Loucy (cell line): ENCODE data around the gene CIDEA.

ENCODE experiments used
- H2AFZ ChIP-seq: fragments of 200-600 bp; sonication (generic); 2 replicates; pipeline ENCODE4 v1.6.0; 2016; ENCODE audit warnings: antibody characterized with exemption, mild to moderate bottlenecking, low read length, moderate library complexity
- H3F3A ChIP-seq: fragments of 200-600 bp; 2 replicates; pipeline ENCODE4 v1.6.0; 2016; ENCODE audit warnings: antibody characterized with exemption, low read depth, mild to moderate bottlenecking
- H3K27me3 ChIP-seq: fragments of 200-600 bp; sonication (generic); 2 replicates; pipeline ENCODE4 v1.6.1; 2014; ENCODE audit warnings: low read length, mild to moderate bottlenecking; ENCODE audit not compliant: insufficient read depth, poor library complexity, severe bottlenecking
- H3K36me3 ChIP-seq: fragments of 200-600 bp; sonication (generic); 2 replicates; pipeline ENCODE4 v1.6.1; 2016; ENCODE audit warnings: low read length; ENCODE audit not compliant: insufficient read depth
- H3K4me1 ChIP-seq: fragments of 200-600 bp; sonication (generic); 2 replicates; pipeline ENCODE4 v1.5.1; 2014; ENCODE audit warnings: low read length, mild to moderate bottlenecking; ENCODE audit not compliant: insufficient read depth, poor library complexity, severe bottlenecking
- H3K4me2 ChIP-seq: fragments of 200-600 bp; sonication (generic); 2 replicates; pipeline ENCODE4 v1.6.0; 2014; ENCODE audit warnings: antibody characterized with exemption, low read length, low read depth, mild to moderate bottlenecking; ENCODE audit not compliant: poor library complexity, severe bottlenecking
- H3K4me3 ChIP-seq: fragments of 200-600 bp; sonication (generic); 2 replicates; pipeline ENCODE4 v1.5.1; 2014; ENCODE audit warnings: low read length, mild to moderate bottlenecking, mixed read lengths; ENCODE audit not compliant: poor library complexity, severe bottlenecking
- H3K79me2 ChIP-seq: fragments of 200-600 bp; sonication (generic); 2 replicates; pipeline ENCODE4 v1.6.1; 2014; ENCODE audit warnings: low read length; ENCODE audit not compliant: insufficient read depth
- H3K9ac ChIP-seq: fragments of 200-600 bp; sonication (generic); 2 replicates; pipeline ENCODE4 v1.6.0; 2014; ENCODE audit warnings: mild to moderate bottlenecking, low read depth, low read length, moderate library complexity; ENCODE audit not compliant: poor library complexity, severe bottlenecking
- H3K9me2 ChIP-seq: fragments of 200-600 bp; sonication (generic); replicated peaks from 2 replicates; pipeline ENCODE4 v1.6.1; 2016; ENCODE audit warnings: low read depth, low read length, mixed read lengths
- H3K9me3 ChIP-seq: fragments of 200-600 bp; sonication (generic); 2 replicates; pipeline ENCODE4 v1.6.1; 2014; ENCODE audit warnings: mild to moderate bottlenecking, antibody characterized with exemption, low read length, low read depth; ENCODE audit not compliant: insufficient read depth
- H4K20me1 ChIP-seq: fragments of 200-600 bp; sonication (generic); 2 replicates; pipeline ENCODE4 v1.6.0; 2014; ENCODE audit warnings: antibody characterized with exemption, low read length, mild to moderate bottlenecking; ENCODE audit not compliant: insufficient read depth, poor library complexity, severe bottlenecking
- EZH2phosphoT487 ChIP-seq: fragments of 200-600 bp; IDR thresholded peaks from 2 replicates; pipeline ENCODE4 v1.6.1; 2018; ENCODE audit warnings: antibody characterized with exemption, mild to moderate bottlenecking, moderate library complexity, borderline replicate concordance
- TF ChIP-seq, protein P1 (sequence below): fragments of 200-600 bp; sonication (generic); conservative IDR thresholded peaks from 2 replicates; pipeline ENCODE4 v1.5.1; 2014; ENCODE audit warnings: mild to moderate bottlenecking, antibody characterized with exemption, low read length

The CIDEA gene

GRCh38 chr18:12278741-12279682, 24.9 kb downstream of the CIDEA start:
- H3K79me2 ChIP-seq, result no peaks in the 10 kb centered on the region
- no peaks in the 10 kb centered on the region for H3K27me3 ChIP-seq
- H3K36me3 ChIP-seq, result no peaks in the 10 kb centered on the region
- no peaks in the 10 kb centered on the region for H3K9me2 ChIP-seq
- H3F3A ChIP-seq, result no peaks in the 10 kb centered on the region
- no peaks in the 10 kb centered on the region for H4K20me1 ChIP-seq
- H2AFZ ChIP-seq, result no peak overlapping the region; the same call in 1 of the 2 replicates
- no peaks in the 10 kb centered on the region for H3K4me1 ChIP-seq
- H3K9me3 ChIP-seq, result no peaks in the 10 kb centered on the region
- TF ChIP-seq, protein P1, sequence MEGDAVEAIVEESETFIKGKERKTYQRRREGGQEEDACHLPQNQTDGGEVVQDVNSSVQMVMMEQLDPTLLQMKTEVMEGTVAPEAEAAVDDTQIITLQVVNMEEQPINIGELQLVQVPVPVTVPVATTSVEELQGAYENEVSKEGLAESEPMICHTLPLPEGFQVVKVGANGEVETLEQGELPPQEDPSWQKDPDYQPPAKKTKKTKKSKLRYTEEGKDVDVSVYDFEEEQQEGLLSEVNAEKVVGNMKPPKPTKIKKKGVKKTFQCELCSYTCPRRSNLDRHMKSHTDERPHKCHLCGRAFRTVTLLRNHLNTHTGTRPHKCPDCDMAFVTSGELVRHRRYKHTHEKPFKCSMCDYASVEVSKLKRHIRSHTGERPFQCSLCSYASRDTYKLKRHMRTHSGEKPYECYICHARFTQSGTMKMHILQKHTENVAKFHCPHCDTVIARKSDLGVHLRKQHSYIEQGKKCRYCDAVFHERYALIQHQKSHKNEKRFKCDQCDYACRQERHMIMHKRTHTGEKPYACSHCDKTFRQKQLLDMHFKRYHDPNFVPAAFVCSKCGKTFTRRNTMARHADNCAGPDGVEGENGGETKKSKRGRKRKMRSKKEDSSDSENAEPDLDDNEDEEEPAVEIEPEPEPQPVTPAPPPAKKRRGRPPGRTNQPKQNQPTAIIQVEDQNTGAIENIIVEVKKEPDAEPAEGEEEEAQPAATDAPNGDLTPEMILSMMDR, result no peak
- TF ChIP-seq EZH2phosphoT487, result no peak
- no peak overlapping the region for H3K4me3 ChIP-seq
- H3K9ac ChIP-seq, result no peak overlapping the region
- no peak overlapping the region for H3K4me2 ChIP-seq

GRCh38 chr18:12279781-12280531, 25.8 kb downstream of the CIDEA start:
- H3K27me3 ChIP-seq, result no peaks in the 10 kb centered on the region
- no peaks in the 10 kb centered on the region for H3K9me3 ChIP-seq
- H3K4me2 ChIP-seq, result no peak overlapping the region
- H3K9me2 ChIP-seq, result no peaks in the 10 kb centered on the region
- no peaks in the 10 kb centered on the region for H3F3A ChIP-seq
- no peaks in the 10 kb centered on the region for H3K36me3 ChIP-seq
- H3K9ac ChIP-seq, result no peak overlapping the region
- H3K79me2 ChIP-seq, result no peaks in the 10 kb centered on the region
- no peak overlapping the region for H2AFZ ChIP-seq
- TF ChIP-seq, protein P1, result no peak
- no peak for TF ChIP-seq EZH2phosphoT487
- no peaks in the 10 kb centered on the region for H3K4me1 ChIP-seq
- H4K20me1 ChIP-seq, result no peaks in the 10 kb centered on the region
- no peak overlapping the region for H3K4me3 ChIP-seq

- H3K36me3 ChIP-seq, result no peaks in the 10 kb centered on the region
- H3K4me2 ChIP-seq, result no peak overlapping the region
- H3K9me2 ChIP-seq, result no peaks in the 10 kb centered on the region
- H3K79me2 ChIP-seq, result no peaks in the 10 kb centered on the region
- H3K9me3 ChIP-seq, result no peaks in the 10 kb centered on the region
- no peaks in the 10 kb centered on the region for H3K27me3 ChIP-seq
- H3K4me3 ChIP-seq, result no peak overlapping the region
- TF ChIP-seq, protein P1, result no peak
- TF ChIP-seq EZH2phosphoT487, result no peak
- H4K20me1 ChIP-seq, result no peaks in the 10 kb centered on the region
- no peak overlapping the region for H3K9ac ChIP-seq
- H3K4me1 ChIP-seq, result no peaks in the 10 kb centered on the region
- no peak overlapping the region for H2AFZ ChIP-seq
- no peaks in the 10 kb centered on the region for H3F3A ChIP-seq
Observed at GRCh38 chr18:12281861-12282260, 27.7 kb downstream of the CIDEA start.
